K562 (cell line): Measurements from ENCODE around the gene DCLK2. TPM values are rescaled to one million over a fixed set of nuclear protein-coding genes. Genes with fewer than 3 reads are reported as not detected.

Experiments
- ATAC-seq: fragments of 200-7000 bp; cut with Tn5 transposase; 3 replicates; pipeline ENCODE4 v1.9.1; 2020; ENCODE audit warnings: moderate library complexity
- BruUV-seq: library from RNA; stranded (reverse); fragments of 400-500 nt; replicated peaks from 2 replicates; lab custom pipeline; 2021; lab: Mats Ljungman, UMichigan
- CTCF ChIA-PET: fragments of 300-600 bp; formaldehyde crosslinking; extraction: SDS; loops from one replicate; lab custom pipeline; 2021; ENCODE audit warnings: low intra/inter-chr PET ratio; lab: Yijun Ruan, JAX
- POLR2A ChIA-PET: fragments of 300-600, 350-650 bp; sonication (Branson Sonifier 250); formaldehyde crosslinking; extraction: SDS; loops from one replicate; lab custom pipeline; 2021; ENCODE audit warnings: antibody characterized with exemption, inconsistent platforms; lab: Yijun Ruan, JAX
- DNase-seq, 4 experiments: peaks; one replicate each; pipeline versions ENCODE4 v3.0.0 to v3.0.0-alpha.2; 2011 to 2018; ENCODE audit warnings: low spot score in 3 of 4, mixed read lengths in 3 of 4; ENCODE audit errors: extremely low read depth in 1 of 4
- FAIRE-seq: peaks from 2 replicates; lab custom pipeline; 2011; peaks lifted over from hg19 to GRCh38; lab: Jason Lieb, UNC
- H2AFZ ChIP-seq: 2 replicates; pipeline ENCODE4 v1.6.0; 2011; ENCODE audit warnings: low read depth, low read length, control low read depth, inconsistent platforms
- H3K27ac ChIP-seq: fragments of 200-600 bp; 3 replicates; pipeline ENCODE4 v1.8.0; 2011; ENCODE audit warnings: low read depth, mild to moderate bottlenecking, control low read depth, inconsistent platforms, low read length, moderate library complexity, mixed read lengths; ENCODE audit errors: extremely low read depth
- H3K27me3 ChIP-seq, 2 experiments: fragments of 300-600 bp in 1 of 2; 2 replicates in 1 of 2; 3 replicates in 1 of 2; pipeline versions ENCODE4 v1.6.0 to v1.8.0; 2011; ENCODE audit warnings: inconsistent platforms in 2 of 2, low read length in 2 of 2, mild to moderate bottlenecking in 1 of 2, mixed read lengths in 1 of 2, moderate library complexity in 1 of 2; ENCODE audit not compliant: control insufficient read depth in 2 of 2, insufficient read depth in 2 of 2
- H3K36me3 ChIP-seq: fragments of 300-600 bp; 3 replicates; pipeline ENCODE4 v1.8.0; 2011; ENCODE audit warnings: mild to moderate bottlenecking, low read length, inconsistent platforms; ENCODE audit not compliant: control insufficient read depth, insufficient read depth
- H3K4me1 ChIP-seq, 2 experiments: fragments of 200-600 bp in 1 of 2; replicated peaks in 1 of 2; 2 replicates in 1 of 2; 3 replicates in 1 of 2; pipeline versions ENCODE4 v1.5.1 to v1.8.0; 2011; ENCODE audit warnings: inconsistent platforms in 2 of 2, low read length in 2 of 2, mild to moderate bottlenecking in 1 of 2, mixed read lengths in 1 of 2, moderate library complexity in 1 of 2; ENCODE audit not compliant: control insufficient read depth in 2 of 2, insufficient read depth in 2 of 2
- H3K4me2 ChIP-seq: 2 replicates; pipeline ENCODE4 v1.6.1; 2011; ENCODE audit warnings: low read length, control low read depth, inconsistent platforms, mixed read lengths; ENCODE audit not compliant: insufficient read depth
- H3K4me3 ChIP-seq: fragments of 200-600 bp; sonication (generic), shearing (Covaris generic); 2 replicates; pipeline ENCODE4 v1.5.1; 2016; ENCODE audit warnings: control low read depth, inconsistent platforms
- H3K79me2 ChIP-seq: fragments of 200-600 bp; 3 replicates; pipeline ENCODE4 v1.8.0; 2011; ENCODE audit warnings: low read length, inconsistent platforms; ENCODE audit not compliant: control insufficient read depth, insufficient read depth
- H3K9ac ChIP-seq, 2 experiments: 2 replicates each; pipeline versions ENCODE4 v1.6.0 to v1.6.1; 2011; ENCODE audit warnings: low read depth in 2 of 2, low read length in 2 of 2, control low read depth in 1 of 2, inconsistent platforms in 1 of 2, mild to moderate bottlenecking in 1 of 2, mixed read lengths in 1 of 2; ENCODE audit not compliant: insufficient read depth in 1 of 2
- H3K9me1 ChIP-seq: one replicate; pipeline ENCODE4 v1.6.0; 2011; ENCODE audit warnings: inconsistent platforms, mild to moderate bottlenecking, low read length, moderate library complexity; ENCODE audit not compliant: control insufficient read depth, insufficient read depth
- H3K9me3 ChIP-seq: replicated peaks from 2 replicates; pipeline ENCODE4 v1.5.1; 2011; ENCODE audit warnings: low read depth, low read length, inconsistent platforms; ENCODE audit not compliant: control insufficient read depth, insufficient read depth
- H4K20me1 ChIP-seq: replicated peaks from 2 replicates; pipeline ENCODE4 v1.6.1; 2011; ENCODE audit warnings: low read length, inconsistent platforms, mixed read lengths; ENCODE audit not compliant: control insufficient read depth, insufficient read depth
- C11orf30 ChIP-seq: fragments of 450-650 bp; IDR thresholded peaks from 2 replicates; pipeline ENCODE4 v1.6.1; 2016; ENCODE audit warnings: low read depth, mild to moderate bottlenecking
- FOS ChIP-seq: IDR thresholded peaks from 3 replicates; pipeline ENCODE4 v1.6.1; 2011; ENCODE audit not compliant: insufficient read length; ENCODE audit errors: extremely low read depth
- GTF2E2 ChIP-seq: fragments of 200-800 bp; sonication (Bioruptor generic); IDR thresholded peaks from 2 replicates; pipeline ENCODE4 v1.6.1; 2016; ENCODE audit warnings: missing genetic modification characterization, missing compliant biosample characterization
- MAFF ChIP-seq: IDR thresholded peaks from 2 replicates; pipeline ENCODE4 v1.6.1; 2012; ENCODE audit warnings: low read length, improper control_type of control experiment
- MAFG ChIP-seq: fragments of 450-650 bp; conservative IDR thresholded peaks from 2 replicates; pipeline ENCODE4 v1.6.1; 2016; ENCODE audit warnings: missing genetic modification characterization, missing compliant biosample characterization
- MAFK ChIP-seq: IDR thresholded peaks from 2 replicates; pipeline ENCODE4 v1.6.1; 2011; ENCODE audit warnings: low read length, improper control_type of control experiment
- MTF1 ChIP-seq: fragments of 250-450 bp; sonication (Bioruptor Pico); IDR thresholded peaks from 2 replicates; pipeline ENCODE4 v1.9.0; 2021; ENCODE audit warnings: moderate library complexity, mild to moderate bottlenecking, inconsistent platforms, borderline replicate concordance
- NR2C1 ChIP-seq, 2 experiments: fragments of 450-650 bp; IDR thresholded peaks; 2 replicates each; pipeline ENCODE4 v1.6.1; 2017; ENCODE audit warnings: mild to moderate bottlenecking in 2 of 2, antibody characterized with exemption in 1 of 2, inconsistent platforms in 1 of 2, missing compliant biosample characterization in 1 of 2, missing genetic modification characterization in 1 of 2
- RCOR1 ChIP-seq, 2 experiments: IDR thresholded peaks; 2 replicates each; pipeline ENCODE4 v1.6.1; 2012; ENCODE audit warnings: low read depth in 2 of 2, low read length in 2 of 2, borderline replicate concordance in 1 of 2, improper control_type of control experiment in 1 of 2
- SLC30A9 ChIP-seq: fragments of 250-450 bp; sonication (Bioruptor Pico); IDR thresholded peaks from 2 replicates; pipeline ENCODE4 v1.8.0; 2022; ENCODE audit warnings: mild to moderate bottlenecking, moderate library complexity
- TEAD1 ChIP-seq, 2 experiments: fragments of 450-650 bp in 1 of 2; sonication (generic) in 1 of 2; formaldehyde crosslinking; IDR thresholded peaks; 2 replicates each; pipeline versions ENCODE4 v1.4.0 to v1.8.0; 2020 to 2022; ENCODE audit warnings: mild to moderate bottlenecking in 2 of 2, missing genetic modification reagents in 1 of 2
- ZNF224 ChIP-seq: sonication (generic); formaldehyde crosslinking; IDR thresholded peaks from 2 replicates; pipeline ENCODE4 v1.8.0; 2022; ENCODE audit warnings: mild to moderate bottlenecking, missing genetic modification reagents
- ZNF316 ChIP-seq: fragments of 450-650 bp; IDR thresholded peaks from 2 replicates; pipeline ENCODE4 v1.6.1; 2016
- WGBS: fragments of 100-300 bp; shearing (Covaris generic); methylation state at CpG from one replicate; pipeline ENCODE4 v1.1.6; 2016; ENCODE audit warnings: low coverage, mixed read lengths; ENCODE audit not compliant: insufficient coverage; ENCODE audit errors: missing lambda C conversion rate; 5-methylcytosine and 5-hydroxymethylcytosine counted together
- in situ Hi-C: fragments of 300-500 bp; cut with MboI; formaldehyde crosslinking; loops from 4 replicates; pipeline ENCODE4 v1.15.0; 2018; ENCODE audit warnings: inconsistent platforms, mixed read lengths
- intact Hi-C: fragments of 100-400 bp; cut with micrococcal nuclease; formaldehyde crosslinking; loops from 2 replicates; pipeline ENCODE4 v1.14.2; 2022
- polyA plus RNA-seq, 8 experiments: library from polyadenylated mRNA; depleted of rRNA in 4 of 8; stranded (reverse) in 5 of 8; unstranded in 3 of 8; fragments of >200 nt; fragmentation: Nextera tagmentation in 2 of 8; fragmentation: Illumina TruSeq in 1 of 8; extraction: Ambion mirVana in 2 of 8; extraction: Trizol in 1 of 8; gene quantifications; 2 replicates each; pipeline versions ENCODE4 v1.2.1 to v1.2.3, GENCODE V29; 2011 to 2014; ENCODE audit warnings: inconsistent platforms in 1 of 8, missing spikeins in 1 of 8
- total RNA-seq, 7 experiments: library from RNA; depleted of rRNA in 6 of 7; stranded (reverse); fragments of >200 nt in 6 of 7; fragmentation: Illumina TruSeq in 2 of 7; extraction: Trizol in 2 of 7; gene quantifications; 2 replicates each; pipeline versions ENCODE4 v1.2.1 to v1.2.3, GENCODE V29; 2011 to 2021; ENCODE audit warnings: low replicate concordance in 1 of 7
- TF ChIP-seq, protein P1 (sequence below): fragments of 250-450 bp; sonication (Bioruptor Pico); IDR thresholded peaks from 2 replicates; pipeline ENCODE4 v1.5.1; 2021; ENCODE audit warnings: mild to moderate bottlenecking
- TF ChIP-seq, protein P2 (sequence below), 2 experiments: fragments of 450-650 bp in 1 of 2; sonication (generic) in 1 of 2; formaldehyde crosslinking in 1 of 2; IDR thresholded peaks in 1 of 2; conservative IDR thresholded peaks in 1 of 2; 2 replicates each; pipeline versions ENCODE4 v1.6.1 to v1.8.1; 2016 to 2023; ENCODE audit warnings: mild to moderate bottlenecking in 2 of 2, moderate library complexity in 2 of 2, inconsistent platforms in 1 of 2, missing genetic modification reagents in 1 of 2

DCLK2 gene
- total and polyA plus RNA-seq, 9 of the 15 experiments (the other 6 are each of a cell fraction or from before 2014, with no cell fraction given), result not detected

- no peak for FAIRE-seq
- in situ Hi-C loops, result no loop called here
- CTCF ChIA-PET, result no interaction called here
- TF ChIP-seq MAFF (peak; percentile 64), SLC30A9 (no peak), GTF2E2 (tag) (no peak), TEAD1 (CRISPR knock-in tag; IDR thresholded peaks at IDR 0.05) (no peak), MAFK (peak; percentile 67), C11orf30 (peak; percentile 75), MAFG (tag) (peak; percentile 72), NR2C1 (IDR thresholded peaks at IDR 0.05) (no peak), NR2C1 (tag; IDR thresholded peaks at IDR 0.05) (no peak), RCOR1 (IDR thresholded peaks at IDR 0.05; ENCODE audit: borderline replicate concordance in 1 of 2, low read depth in 2 of 2, low read length in 2 of 2) (no peak), FOS (no peak), MTF1 (CRISPR knock-in tag) (no peak), ZNF224 (CRISPR knock-in tag) (no peak), ZNF316 (peak; percentile 86)
- TF ChIP-seq, protein P1, sequence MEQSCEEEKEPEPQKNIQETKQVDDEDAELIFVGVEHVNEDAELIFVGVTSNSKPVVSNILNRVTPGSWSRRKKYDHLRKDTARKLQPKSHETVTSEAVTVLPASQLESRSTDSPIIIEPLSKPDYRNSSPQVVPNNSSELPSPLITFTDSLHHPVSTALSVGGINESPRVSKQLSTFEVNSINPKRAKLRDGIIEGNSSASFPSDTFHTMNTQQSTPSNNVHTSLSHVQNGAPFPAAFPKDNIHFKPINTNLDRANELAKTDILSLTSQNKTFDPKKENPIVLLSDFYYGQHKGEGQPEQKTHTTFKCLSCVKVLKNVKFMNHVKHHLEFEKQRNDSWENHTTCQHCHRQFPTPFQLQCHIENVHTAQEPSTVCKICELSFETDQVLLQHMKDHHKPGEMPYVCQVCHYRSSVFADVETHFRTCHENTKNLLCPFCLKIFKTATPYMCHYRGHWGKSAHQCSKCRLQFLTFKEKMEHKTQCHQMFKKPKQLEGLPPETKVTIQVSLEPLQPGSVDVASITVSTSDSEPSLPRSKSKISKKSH (CRISPR knock-in tag), result no peak
- TF ChIP-seq, protein P2, sequence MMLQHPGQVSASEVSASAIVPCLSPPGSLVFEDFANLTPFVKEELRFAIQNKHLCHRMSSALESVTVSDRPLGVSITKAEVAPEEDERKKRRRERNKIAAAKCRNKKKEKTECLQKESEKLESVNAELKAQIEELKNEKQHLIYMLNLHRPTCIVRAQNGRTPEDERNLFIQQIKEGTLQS (IDR thresholded peaks at IDR 0.05), result no peak
- TF ChIP-seq, protein P2 (CRISPR knock-in tag; conservative IDR thresholded peaks at IDR 0.05), result no peak
These were observed 39.7 kb upstream of the DCLK2 start for GRCh38 chr4:150038335-150039076.

More at GRCh38 chr4:150038335-150039076, 39.7 kb upstream of the DCLK2 start:
- H3K9me3 ChIP-seq, result no peaks in the 10 kb centered on the region
- no peak overlapping the region for H3K9ac ChIP-seq
- no TSS peak for BruUV-seq
- no peak overlapping the region for H3K27ac ChIP-seq
- H3K79me2 ChIP-seq, result no peaks in the 10 kb centered on the region
- ATAC-seq, result no peak
- no peak overlapping the region for H2AFZ ChIP-seq
- POLR2A ChIA-PET, result no interaction called here
- no peaks in the 10 kb centered on the region for H4K20me1 ChIP-seq
- no peak for DNase-seq
- no peaks in the 10 kb centered on the region; a peak in 1 of 5 replicates for H3K27me3 ChIP-seq
- no peaks in the 10 kb centered on the region for H3K4me1 ChIP-seq
- H3K4me2 ChIP-seq, result no peak overlapping the region
- no peaks in the 10 kb centered on the region for H3K36me3 ChIP-seq
- intact Hi-C loops, result no loop called here
- H3K9me1 ChIP-seq, result no peaks in the 10 kb centered on the region
- 0% methylated on average over 6 of the region's 6 CpGs for WGBS
- no peak overlapping the region for H3K4me3 ChIP-seq
